A673 (cell line): ENCODE results near the gene CDC37L1.

Source experiments
- CTCF ChIP-seq: fragments of 300-800, 200-600 bp; sonication (generic); conservative IDR thresholded peaks from 2 replicates; pipeline ENCODE4 v1.5.1; 2017; ENCODE audit warnings: low read depth, mild to moderate bottlenecking, antibody characterized with exemption, low read length, moderate library complexity, mixed read lengths
- EZH2 ChIP-seq: fragments of 200-600 bp; sonication (generic); IDR thresholded peaks from 2 replicates; pipeline ENCODE4 v1.6.1; 2017; ENCODE audit warnings: borderline replicate concordance, low read depth, mild to moderate bottlenecking, mixed read lengths, antibody characterized with exemption, low read length; ENCODE audit not compliant: poor library complexity, severe bottlenecking

GRCh38 chr9:4667681-4668080, 11.7 kb upstream of the CDC37L1 start:
- no peak for TF ChIP-seq EZH2
- no peak for TF ChIP-seq CTCF
